ENCODE results near the gene ARHGEF1.
A peak's percentile ranks its signal among the peaks of the same experiment; 100 is the strongest.
"Not testable (repeated sequence)": the region's sequence is repeated elsewhere in the genome, so short reads cannot be mapped to it uniquely, and the experiment has no call there.

ARHGEF1 gene

DNA sequence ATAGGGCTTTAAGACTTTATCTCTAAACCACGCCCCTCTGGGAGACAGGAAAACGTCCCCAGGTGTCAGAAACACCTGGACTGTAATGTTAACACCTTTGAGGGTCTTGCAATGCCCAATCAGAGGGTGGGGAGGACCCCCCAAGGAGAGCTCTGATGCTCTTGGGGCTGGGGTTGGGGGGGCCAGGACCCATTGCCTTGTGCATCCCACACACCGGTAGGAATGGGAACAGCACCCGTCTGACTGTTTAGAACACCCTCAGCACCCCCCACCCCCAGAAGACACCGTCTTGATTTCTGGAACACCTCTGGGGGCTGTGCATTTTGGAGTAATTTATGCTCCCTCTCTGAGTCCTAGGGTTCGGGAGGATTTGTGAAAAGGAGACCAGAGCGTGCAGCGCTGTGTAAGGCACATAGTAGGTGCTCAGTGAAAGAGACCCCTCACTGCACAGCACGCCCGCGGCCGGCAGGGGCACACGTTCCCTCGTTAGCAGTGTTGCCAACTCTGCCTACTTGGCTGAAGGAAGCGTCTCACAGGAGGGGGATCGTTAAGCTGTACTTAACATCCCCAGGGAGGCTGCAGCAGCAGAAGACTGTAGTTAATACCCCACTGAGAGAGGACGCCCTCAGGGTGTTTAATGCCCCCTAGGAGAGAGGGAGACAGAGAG is 48.1 kb downstream of the ARHGEF1 start:
- DNase-seq (ENCODE audit: low spot score) = no peak

DNA sequence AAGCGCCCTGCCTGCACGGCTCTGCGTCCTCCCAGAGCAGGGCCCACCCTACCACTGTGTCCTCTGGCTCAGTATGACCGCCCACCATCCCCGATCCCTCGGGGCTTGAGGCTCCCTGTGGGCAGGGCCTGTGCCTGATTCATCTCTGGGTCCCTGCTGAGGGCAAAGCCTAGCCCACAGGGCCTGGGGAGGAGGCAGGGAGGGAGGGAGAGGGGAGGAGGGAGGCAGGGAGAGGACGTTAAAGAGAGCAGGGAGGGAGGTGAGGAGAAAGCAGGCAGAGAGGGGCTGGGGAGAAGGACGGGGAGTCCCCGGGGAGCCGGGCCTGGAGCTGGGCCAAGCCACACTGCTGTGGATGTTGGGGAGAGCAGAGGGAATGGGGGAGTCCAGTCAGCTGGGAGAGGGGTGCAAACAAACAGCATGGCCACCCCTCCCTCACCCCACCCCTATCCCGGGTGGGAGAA is 49.3 kb downstream of the ARHGEF1 start:
- no peak for DNase-seq (ENCODE audit: low spot score)

DNA sequence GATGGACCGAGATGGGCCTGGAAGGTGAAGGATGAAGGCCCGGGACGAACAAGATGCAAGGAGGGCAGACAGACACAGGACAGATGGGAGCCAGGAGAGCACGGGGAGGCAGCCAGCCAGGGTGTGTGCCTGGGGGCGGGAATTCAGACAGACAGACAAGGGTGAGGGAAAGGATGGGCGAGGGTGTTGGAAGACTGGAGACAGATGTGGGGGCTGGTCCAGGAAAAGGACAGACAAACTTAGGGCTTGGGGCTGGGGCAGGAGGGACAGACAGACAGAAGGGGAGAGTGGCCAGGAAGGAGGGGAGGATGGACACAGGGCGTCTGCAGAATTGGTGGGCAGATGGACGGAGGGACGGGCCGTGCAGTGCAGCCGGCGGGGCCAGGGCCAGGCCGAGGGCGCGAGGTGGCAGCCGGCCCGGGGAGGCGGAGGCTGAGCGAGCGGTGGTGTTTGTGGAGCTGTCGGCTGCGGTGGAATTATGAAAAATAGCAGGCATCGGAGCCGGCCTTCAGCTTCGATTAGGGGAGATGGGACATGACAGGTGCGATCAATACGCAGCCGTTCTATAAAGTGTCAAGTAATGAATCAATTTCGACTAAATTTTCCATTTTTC is 49.8 kb downstream of the ARHGEF1 start:
- DNase-seq (ENCODE audit: low spot score) = no peak

DNA sequence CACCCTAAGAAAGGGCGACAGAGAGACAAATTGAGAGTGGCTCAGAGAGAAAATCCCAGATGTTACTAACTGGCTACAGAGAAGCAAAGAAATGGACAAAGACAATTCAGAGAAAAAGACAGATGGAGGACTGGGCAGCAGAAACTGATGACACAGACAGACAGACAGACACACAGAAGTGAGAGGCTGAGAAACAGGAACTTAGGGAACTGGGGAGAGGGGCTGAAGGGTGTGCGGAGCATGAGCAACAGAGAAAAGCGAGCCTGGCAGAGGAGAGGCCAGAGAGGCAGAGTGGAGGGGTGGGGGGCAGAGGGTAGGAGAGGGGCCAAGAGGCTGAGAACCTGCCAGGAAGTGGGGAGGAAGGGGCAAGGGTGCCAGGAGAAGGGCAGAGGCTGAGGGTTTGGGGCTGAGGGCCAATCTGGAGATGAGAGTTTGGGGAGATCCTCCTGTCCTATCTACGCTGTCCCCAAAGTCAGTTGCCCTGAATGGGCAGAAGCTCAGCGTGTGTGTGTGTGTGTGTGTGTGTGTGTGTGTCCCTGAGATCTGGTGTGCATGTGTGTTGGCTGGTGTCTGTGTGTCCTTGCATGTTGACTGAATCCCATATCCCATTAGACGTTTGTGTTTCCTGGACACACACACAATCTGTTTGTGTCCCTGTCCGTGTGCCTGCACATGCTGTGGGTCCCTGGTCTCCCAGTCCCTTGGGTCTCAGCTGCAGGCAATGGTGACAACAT is 50.9 kb downstream of the ARHGEF1 start:
- DNase-seq (ENCODE audit: low spot score) = no peak

DNA sequence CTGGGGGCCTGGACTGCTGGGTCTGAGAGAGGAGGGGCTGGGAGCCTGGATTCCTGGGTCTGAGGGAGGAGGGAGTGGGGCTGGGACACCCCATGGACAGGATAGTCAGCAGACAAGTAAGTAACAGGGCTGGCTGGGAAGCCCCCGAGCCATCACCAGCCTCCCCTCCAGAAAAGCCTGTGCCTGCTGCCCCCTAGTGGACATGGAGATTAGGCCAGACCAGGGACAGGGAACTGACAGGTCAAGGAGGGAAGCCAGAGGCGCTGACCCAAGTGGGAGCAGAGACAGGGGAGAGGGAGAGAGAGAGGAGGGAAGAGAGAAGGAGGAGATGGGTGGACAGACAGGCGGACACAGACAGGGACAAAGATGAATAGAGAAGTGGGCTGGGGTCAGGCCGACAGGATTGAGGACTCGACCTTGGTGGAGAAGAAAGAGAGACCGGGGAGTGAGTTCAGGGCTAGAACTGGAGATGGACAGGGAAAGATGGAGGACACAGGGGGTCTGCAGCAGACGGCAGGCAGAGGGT is 51.9 kb downstream of the ARHGEF1 start:
- peak; percentile 63 for DNase-seq (ENCODE audit: low spot score)

DNA sequence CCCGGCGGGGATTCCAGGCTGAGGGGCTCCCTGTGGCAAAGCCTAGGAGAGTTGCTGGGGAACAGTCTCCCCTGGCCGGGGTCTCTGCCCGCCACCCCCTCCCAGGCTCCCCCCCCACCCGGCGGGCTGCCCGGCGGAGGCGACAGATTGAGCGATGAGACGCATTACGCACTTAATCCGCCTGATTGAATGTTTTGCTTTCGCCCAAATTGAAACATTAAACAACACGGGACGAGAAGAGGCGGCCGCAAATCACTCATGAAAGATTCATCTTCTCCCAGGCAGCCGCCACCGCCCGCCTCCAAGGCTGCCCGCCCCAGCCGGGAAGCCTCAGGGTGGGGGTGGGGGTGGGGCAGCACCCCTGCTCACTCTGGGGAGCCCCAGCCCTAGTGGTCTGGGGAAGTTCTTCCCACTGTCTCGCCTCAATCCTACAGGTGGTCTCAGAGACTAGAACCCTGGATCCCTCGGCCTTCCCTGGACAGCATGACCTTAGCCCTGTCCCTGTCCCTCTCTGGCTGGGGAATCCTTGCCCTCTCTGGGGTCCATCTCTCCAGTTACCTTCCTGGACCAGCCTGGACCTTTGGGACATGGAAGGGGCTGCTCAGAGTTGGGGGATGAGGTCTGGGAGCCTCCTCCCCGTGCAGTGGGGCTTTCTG is 52.9 kb downstream of the ARHGEF1 start:
- no peak for DNase-seq (ENCODE audit: low spot score)

DNA sequence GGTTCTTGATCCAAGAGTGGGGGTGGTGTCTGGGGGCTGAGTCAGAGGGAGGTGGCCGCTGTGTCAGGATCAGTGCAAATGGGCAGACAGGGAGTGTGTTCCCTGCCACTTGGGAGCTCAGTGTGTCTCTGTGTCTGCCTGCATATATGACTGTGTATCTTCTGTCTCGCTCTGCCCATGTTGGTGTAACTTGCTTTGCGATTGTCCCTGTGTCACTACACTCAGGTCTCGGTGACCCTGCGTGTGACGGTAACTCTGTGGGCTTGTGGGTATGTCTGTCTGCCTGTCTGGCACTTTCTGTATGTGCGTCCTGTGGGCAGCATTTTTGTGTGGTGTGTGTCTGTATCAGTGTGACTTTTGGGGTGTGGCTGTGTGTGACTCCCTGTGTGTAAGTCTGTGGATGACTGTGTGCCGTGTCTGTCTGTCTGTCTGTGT is 53.4 kb downstream of the ARHGEF1 start:
- no peak for DNase-seq (ENCODE audit: low spot score)

DNA sequence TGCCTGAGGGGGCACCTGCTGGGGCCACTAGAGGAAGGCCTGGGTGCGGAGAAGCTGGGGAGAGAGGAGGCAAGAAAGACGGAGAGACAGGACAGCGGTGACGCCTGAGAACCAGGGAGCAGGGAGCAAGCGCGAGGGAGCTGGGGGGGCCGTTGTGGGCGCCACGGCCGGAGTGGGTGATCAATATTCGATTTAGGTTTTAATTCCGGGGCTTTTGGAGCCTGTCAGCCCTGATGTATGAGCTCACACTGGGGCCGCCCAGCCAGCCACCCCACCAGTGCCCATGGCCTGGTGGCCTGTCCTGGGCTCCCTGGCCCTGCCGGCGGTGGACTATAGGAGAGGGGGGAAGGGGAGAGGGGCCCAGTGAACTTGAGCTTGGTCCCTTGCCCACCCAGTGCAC is 54.0 kb downstream of the ARHGEF1 start:
- no peak for DNase-seq (ENCODE audit: low spot score)

DNA sequence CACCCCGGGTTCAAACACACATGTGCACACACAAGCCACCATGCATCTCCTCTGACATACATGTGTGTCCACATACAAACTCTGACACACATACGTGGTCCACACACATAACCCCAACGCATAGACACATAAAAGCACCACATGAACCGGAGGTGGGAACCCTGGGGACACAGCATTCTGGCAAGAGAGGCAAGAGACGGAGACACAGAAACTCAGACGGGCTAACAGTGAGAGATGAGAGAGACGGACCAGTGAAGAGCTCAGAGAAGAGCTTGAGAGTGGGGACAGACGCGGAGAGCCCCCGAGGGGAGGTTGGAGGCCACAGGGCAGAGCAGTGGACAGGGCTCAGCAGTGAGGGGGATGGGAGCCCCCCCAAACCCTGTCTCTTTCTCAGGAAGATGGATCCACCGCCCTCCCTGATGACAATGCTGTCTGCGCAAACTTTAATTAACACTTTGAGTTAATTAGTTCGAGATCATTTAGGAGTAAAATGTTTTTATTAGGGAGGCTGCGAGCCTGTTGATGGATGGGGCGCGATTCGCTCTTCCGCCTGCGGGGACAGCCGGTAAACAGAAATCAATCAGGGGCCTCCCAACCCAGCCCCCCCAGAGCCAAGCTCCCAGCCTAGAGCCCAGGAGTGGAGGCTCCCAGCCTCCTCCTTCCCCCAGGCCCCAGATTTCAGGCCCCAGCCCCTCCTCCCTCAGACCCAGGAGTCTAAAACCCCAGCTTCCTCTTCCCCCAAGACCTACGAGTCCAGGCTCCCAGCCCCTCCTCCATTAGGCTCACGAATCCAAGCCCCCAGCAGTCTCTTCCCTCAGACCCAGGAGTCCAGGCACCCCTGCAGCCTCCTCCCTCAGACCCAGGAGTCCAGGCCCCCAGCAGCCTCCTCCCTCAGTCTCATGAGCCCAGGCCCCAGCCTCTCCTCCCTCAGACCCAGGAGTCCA is 54.8 kb downstream of the ARHGEF1 start:
- no peak for DNase-seq (ENCODE audit: low spot score)

DNA sequence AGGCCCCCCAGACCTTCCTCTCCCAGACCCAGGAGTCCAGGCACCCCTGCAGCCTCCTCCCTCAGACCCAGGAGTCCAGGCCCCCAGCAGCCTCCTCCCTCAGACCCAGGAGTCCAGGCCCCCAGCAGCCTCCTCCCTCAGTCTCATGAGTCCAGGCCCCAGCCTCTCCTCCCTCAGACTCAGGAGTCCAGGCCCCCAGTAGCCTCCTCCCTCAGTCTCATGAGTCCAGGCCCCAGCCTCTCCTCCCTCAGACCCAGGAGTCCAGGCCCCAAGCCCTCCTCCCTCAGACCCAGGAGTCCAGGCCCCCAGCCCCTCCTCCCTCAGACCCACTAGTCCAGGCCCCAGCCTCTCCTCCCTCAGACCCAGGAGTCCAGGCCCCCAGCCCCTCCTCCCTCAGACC is 56.2 kb downstream of the ARHGEF1 start:
- DNase-seq (ENCODE audit: low spot score) = not testable (repeated sequence)

DNA sequence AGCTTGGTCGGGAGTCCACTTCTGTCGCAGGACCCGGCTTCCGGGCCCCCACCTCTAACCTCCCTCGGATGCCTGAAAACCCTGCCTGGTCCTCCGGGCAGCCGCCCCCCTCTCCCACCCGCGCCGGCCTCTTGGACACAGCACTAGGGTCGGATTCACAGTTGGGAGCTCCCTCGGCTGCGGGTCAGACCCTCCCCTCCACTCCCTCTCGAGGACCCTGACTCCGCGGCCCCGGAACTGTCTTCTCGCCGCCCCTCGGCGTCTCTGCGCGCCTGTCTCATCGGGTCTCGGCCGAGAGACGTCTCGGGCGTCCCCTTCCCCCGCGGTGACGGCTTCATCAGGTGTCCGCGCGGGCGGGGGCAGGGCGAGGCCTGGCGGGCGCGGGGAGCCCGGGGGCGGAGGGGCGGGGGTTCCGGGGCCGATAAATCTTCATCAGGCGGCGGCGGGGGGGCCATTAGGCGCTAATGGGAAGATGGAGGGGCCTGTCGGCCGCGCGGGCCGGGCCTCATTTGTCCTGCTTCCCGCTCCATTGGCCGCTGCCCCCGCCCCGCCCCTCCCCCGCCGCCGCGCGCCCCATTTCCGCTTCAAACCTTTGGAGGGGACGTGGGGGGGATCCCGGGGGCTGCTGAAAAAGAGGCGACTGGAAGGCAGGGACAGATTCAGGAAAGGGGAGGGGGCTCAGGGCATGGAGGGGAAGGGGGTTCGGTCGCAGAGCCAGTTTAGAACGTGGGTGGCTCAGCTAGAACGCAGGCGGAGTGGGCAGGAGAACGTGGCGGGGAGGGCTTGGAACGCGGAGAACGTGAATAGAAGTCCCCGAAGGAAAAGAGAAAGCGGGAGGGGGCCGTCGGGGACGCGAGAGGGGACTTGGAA is 57.1 kb downstream of the ARHGEF1 start:
- peak; percentile 30 for DNase-seq (ENCODE audit: low spot score)

DNA sequence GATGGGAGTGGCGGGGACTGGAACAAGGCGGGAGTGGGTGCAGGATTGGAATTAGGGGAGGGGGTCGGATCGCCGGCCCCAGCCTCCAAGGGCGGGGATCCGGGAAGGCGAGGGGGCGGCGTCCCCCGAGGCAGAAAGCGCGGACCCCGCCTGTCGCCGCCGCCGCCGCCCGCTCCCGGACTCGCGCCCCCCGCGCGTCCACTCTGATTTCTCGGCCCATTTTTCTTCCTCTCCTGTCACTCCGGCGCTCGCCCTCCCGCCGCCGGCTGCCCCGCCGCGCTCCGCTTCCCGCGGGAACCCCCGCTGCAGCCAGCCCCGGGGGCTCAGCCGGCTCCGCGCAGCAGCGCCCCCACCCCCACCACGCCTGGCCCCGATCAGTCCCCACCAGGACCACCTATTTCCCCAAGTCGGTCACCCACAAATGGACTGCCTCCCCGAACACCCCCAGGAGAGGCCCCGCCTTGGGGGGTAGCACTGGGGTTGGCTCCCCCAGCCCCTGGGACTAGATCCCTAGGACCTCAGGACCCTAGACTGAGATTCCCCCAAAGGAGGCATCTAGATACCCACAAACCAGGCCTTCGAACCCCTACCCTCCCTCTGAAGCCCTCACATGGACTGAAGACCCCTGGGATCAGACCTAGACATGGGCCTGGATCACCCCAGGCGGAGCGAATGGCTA is 57.9 kb downstream of the ARHGEF1 start:
- no peak for DNase-seq (ENCODE audit: low spot score)

DNA sequence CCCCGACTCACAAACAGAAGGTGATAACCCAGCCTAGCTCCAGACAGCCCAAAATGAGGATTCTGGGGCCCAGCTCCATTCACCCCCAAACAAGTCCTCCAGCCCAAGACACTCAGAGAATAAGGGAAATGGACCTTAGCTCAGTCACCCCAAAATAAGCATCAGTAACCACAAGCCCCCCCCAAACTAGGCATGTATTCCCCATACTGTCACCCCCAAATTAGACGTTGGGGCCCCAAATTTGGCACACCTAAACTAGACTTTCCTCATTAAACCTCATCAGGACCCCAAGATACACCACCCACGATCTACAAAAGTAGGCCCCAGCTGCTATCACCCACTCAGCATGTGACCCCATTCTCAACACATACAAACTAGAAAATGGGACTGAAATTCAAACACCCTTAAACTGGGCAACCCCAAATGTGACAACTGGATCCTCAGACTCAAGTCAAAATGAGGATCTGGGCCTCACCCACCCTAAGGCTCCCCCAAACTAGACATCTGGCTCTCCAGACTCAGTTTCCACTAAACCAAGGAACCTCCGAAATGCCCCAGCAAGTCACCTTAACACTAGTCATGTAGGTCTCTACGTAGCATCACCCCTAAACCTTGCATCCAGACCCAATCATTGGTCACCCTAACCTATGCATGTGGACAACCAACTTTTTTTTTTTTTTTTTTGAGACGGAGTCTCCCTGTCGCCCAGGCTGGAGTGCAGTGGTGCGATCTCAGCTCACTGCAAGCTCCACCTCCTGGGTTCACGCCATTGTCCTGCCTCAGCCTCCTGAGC is 58.6 kb downstream of the ARHGEF1 start:
- DNase-seq (ENCODE audit: low spot score) = no peak

DNA sequence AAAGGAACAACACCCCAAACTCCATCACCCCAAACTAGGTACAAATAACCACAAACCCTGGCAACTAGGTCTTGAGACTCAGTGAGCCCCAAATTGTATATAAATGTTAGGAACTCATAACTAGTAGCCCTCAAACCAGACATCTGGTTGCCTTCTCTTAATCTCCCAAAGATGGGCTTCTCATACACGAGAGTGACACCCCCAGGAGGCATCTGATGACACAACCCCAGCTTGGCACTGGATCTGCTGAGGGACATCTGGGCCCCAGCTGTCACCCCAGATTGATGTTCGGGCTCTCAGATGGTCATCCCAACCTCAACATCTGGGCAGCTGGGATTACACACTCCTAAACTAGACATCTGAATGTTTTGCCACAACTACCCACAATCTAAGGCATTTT is 61.4 kb downstream of the ARHGEF1 start:
- no peak for DNase-seq (ENCODE audit: low spot score)

DNA sequence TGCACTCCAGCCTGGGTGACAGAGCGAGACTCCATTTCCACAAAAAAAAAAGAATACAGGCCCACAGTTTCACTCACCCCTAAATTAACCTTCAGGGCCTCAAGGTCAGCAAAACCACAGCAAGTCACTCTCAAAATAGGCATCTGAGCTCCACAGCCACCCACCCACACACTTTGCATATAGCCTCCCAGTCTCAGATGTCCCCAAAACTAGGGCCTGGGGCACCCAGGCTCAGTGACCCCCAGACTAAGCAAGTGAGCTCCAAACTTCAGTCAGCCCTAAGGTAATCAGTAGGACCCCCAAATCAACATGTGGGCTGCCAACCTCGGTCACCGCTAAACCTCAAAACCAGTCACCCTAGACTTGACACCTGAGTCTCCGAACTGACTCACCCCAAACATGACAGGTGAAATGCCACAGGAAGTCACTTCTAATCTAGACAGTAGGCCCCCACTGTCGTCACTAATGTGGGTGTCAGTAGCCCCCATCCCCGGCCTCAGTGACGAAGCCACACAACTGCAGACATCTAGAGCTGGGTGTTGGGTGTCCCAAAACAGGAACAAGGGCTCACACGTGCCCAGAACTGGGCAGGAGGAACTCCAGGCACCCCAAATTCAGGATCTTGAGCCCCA is 62.3 kb downstream of the ARHGEF1 start:
- no peak for DNase-seq (ENCODE audit: low spot score)

DNA sequence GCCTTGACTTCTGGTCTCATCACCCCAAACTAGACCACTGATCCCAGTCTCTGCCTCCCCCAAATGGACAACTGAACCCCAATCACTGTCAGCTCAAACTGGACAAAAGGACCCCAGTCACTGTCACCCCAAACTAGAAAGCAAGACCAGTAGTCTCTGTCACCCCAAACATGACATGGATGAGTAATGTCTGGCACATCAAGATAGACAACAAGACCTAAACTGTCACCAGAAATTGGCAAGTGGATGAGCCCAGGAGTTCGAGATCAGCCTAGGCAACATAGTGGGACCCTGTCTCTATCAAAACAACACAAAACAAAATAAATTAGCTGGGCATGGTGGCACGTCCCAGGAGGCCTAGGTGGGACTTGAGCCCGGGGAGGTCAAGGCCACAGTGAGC is 64.1 kb downstream of the ARHGEF1 start:
- DNase-seq (ENCODE audit: low spot score) = no peak

DNA sequence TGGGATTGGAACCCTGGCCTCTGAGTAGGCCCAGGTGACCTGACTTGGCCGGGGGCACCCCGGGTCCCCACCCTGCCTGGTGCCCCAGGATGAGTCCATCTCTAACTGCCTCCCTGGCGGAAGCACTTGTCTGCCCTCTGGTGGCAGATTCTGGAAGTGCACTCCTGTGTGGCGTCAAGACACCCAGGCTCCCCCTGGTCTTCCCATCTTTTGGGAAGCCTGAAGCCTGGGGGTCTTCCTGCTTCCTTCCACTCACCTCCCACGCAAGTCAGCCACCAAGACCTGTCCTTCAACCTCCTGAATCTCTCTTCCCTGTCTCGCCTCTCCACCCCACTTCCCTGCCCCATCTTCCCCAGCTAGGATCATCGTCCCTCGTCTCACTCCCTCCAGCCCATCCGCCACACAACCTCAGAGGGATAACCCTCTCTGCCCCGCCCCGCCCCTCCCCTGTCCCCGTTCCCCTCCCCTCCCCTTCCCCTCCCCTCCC is 68.7 kb downstream of the ARHGEF1 start:
- peak; percentile 80 for DNase-seq (ENCODE audit: low spot score)

DNA sequence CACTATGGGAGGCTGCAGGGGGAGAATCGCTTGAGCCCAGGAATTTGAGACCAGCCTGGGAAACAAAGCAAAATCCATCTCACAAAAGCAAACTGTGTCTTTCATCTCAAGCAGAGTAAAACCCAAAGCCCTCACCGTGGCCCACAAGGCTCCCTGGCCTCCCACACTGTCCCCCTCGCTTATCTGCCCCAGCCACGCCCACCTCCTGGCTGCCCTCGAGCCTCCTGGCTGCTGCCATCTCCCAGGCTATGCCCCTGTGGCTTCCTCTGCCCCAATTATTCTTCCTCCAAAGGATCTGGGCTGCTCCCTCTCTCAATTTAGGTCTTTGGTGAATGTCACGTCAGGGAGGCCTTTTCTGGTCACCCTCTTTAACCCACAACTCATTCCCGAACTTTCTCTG is 72.5 kb downstream of the ARHGEF1 start:
- DNase-seq (ENCODE audit: low spot score) = no peak
